NCI-H510A (cell line): Measurements from ENCODE around the gene FAM193A.
"Not testable (repeated sequence)": the region's sequence is repeated elsewhere in the genome, so short reads cannot be mapped to it uniquely, and the experiment has no call there.

Experiments used
- DNase-seq: peaks from one replicate; lab custom pipeline; 2025; lab: John Stamatoyannopoulos, UW

The FAM193A gene

GRCh38 chr4:2536193-2537010, at the start of gene FAM193A:
TSS of gene FAM193A (plus strand) at chr4:2536647. CDS start at chr4:2536916, 269 bp downstream.
- DNase-seq, result peak; percentile 96

- DNase-seq, result no peak
These were observed 49.5 kb upstream of the FAM193A start for GRCh38 chr4:2486981-2487380.

- DNase-seq, result no peak
These were observed 48.8 kb upstream of the FAM193A start for GRCh38 chr4:2487632-2488031.

- DNase-seq, result no peak
These were observed 47.2 kb upstream of the FAM193A start for GRCh38 chr4:2489081-2489805.

GRCh38 chr4:2489841-2490552, 46.5 kb upstream of the FAM193A start:
- DNase-seq, result no peak

GRCh38 chr4:2492970-2493369, 43.5 kb upstream of the FAM193A start:
- no peak for DNase-seq

- DNase-seq, result no peak
These were observed 41.5 kb upstream of the FAM193A start for GRCh38 chr4:2494992-2495391.

GRCh38 chr4:2497324-2497723, 39.1 kb upstream of the FAM193A start:
- no peak for DNase-seq

- DNase-seq, result no peak
These were observed 38.5 kb upstream of the FAM193A start for GRCh38 chr4:2497931-2498330.

GRCh38 chr4:2500547-2500946, 35.9 kb upstream of the FAM193A start:
- DNase-seq, result no peak

GRCh38 chr4:2501034-2501594, 35.3 kb upstream of the FAM193A start:
- no peak for DNase-seq

- DNase-seq, result no peak
These were observed 32.6 kb upstream of the FAM193A start for GRCh38 chr4:2503809-2504208.

GRCh38 chr4:2507259-2507658, 29.2 kb upstream of the FAM193A start:
- no peak for DNase-seq

- DNase-seq, result no peak
These were observed 28.6 kb upstream of the FAM193A start for GRCh38 chr4:2507855-2508254.

GRCh38 chr4:2510351-2511259, 25.8 kb upstream of the FAM193A start:
- no peak for DNase-seq

- no peak for DNase-seq
These were observed 24.8 kb upstream of the FAM193A start for GRCh38 chr4:2511645-2512131.

GRCh38 chr4:2512396-2513135, 23.9 kb upstream of the FAM193A start:
- no peak for DNase-seq

- not testable (repeated sequence) for DNase-seq
These were observed 22.3 kb upstream of the FAM193A start for GRCh38 chr4:2514193-2514592.

- DNase-seq, result not testable (repeated sequence)
These were observed 21.5 kb upstream of the FAM193A start for GRCh38 chr4:2514944-2515343.

GRCh38 chr4:2515830-2516550, 20.5 kb upstream of the FAM193A start:
- no peak for DNase-seq
